GM19438 (cell line): ENCODE results near the gene CLPTM1L.
"Not testable (repeated sequence)": the region's sequence is repeated elsewhere in the genome, so short reads cannot be mapped to it uniquely, and the experiment has no call there.

Source experiments
- ATAC-seq: cut with Tn5 transposase; IDR thresholded peaks from one replicate; pipeline ENCODE4 v1.9.1; 2021; ENCODE audit warnings: low read depth; ENCODE audit not compliant: unreplicated experiment

The CLPTM1L gene

DNA sequence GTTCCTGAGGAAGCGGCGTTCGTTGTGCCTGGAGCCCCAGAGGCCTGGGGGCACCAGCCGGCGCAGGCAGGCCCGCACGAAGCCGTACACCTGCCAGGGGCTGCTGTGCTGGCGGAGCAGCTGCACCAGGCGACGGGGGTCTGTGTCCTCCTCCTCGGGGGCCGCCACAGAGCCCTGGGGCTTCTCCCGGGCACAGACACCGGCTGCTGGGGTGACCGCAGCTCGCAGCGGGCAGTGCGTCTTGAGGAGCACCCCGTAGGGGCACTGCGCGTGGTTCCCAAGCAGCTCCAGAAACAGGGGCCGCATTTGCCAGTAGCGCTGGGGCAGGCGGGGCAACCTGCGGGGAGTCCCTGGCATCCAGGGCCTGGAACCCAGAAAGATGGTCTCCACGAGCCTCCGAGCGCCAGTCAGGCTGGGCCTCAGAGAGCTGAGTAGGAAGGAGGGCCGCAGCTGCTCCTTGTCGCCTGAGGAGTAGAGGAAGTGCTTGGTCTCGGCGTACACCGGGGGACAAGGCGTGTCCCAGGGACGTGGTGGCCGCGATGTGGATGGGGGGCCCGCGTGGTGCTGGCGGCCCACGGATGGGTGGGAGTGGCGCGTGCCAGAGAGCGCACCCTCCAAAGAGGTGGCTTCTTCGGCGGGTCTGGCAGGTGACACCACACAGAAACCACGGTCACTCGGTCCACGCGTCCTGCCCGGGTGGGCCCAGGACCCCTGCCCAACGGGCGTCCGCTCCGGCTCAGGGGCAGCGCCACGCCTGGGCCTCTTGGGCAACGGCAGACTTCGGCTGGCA lies 51.3 kb downstream of the CLPTM1L start:
- ATAC-seq, result no peak

DNA sequence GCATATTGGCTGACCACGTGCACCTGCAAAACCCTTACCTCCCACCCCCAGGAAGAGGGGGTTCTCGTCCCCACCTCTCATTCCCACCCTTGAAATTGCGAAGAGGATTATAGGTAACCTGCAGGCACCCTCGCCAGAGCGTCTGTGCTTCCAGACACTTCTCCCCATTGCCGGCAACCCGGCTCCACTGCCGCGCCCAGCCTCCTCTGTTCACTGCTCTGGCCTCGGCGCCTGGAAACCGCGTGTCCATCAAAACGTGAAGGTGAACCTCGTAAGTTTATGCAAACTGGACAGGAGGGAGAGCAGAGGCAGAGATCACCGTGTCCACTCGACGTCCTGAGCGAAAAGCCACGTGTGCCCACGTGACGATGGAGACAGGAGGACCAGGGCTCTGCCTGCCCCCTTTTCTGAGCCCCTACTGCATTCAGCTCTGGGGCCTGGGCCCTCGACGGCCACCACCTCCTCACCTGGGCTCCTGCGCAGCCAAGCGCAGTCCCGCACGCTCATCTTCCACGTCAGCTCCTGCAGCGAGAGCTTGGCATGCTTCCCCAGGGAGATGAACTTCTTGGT lies 52.0 kb downstream of the CLPTM1L start:
- ATAC-seq, result no peak

DNA sequence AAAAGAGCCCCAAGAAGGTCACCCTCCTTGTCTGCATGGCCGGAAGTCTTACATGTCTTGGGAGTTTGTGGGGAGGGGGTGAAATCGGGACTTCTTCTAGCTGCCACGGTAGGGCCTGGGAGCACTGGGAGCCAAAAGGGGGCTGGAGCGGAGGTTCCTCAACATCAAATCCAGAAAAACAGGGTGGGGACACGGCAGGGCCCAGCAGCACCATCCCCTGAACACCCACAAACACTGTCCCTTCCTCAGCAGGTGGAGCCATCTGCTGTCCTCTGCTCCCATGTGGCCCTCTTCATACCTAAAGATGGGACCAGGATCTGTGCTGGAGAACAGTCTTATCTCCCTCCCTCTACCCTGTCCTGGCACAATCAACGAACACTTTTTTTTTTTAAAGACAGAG lies 52.8 kb downstream of the CLPTM1L start:
- no peak for ATAC-seq

DNA sequence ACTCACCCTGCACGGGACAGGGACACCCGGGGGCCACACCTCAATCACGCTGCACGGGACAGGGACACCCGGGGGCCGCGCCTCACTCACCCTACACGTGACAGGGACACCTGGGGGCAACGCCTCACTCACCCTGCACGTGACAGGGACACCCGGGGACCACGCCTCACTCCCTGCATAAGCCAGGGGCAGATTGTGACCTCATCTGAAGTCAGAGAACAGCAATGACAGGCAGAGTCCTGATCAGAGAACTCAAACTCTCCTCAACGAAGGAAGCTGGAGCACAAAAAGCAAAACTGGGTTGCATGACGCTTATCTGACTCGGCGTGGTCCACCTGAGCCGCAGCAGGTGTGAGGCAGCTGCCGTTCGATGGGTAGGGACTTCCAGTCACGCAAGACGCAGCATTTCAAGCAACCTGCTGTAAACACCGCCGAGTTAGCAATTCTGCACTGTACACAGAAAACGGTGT lies 53.3 kb downstream of the CLPTM1L start:
- ATAC-seq, result no peak

DNA sequence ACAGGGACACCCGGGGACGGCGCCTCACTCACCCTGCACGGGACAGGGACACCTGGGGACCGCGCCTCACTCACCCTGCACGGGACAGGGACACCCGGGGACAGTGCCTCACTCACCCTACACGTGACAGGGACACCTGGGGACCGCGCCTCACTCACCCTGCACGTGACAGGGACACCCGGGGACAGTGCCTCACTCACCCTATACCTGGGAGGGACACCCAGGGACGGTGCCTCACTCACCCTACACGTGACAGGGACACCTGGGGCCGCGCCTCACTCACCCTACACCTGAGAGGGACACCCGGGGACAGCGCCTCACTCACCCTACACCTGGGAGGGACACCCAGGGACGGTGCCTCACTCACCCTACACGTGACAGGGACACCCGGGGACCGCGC lies 53.9 kb downstream of the CLPTM1L start:
- not testable (repeated sequence) for ATAC-seq

DNA sequence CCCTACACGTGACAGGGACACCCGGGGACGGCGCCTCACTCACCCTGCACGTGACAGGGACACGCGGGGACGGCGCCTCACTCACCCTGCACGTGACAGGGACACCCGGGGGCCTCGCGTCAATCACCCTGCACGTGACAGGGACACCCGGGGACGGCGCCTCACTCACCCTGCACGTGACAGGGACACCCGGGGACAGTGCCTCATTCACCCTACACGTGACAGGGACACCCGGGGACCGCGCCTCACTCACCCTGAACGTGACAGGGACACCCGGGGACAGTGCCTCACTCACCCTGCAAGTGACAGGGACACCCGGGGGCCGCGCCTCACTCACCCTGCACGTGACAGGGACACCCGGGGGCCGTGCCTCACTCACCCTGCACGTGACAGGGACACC lies 55.3 kb downstream of the CLPTM1L start:
- ATAC-seq, result not testable (repeated sequence)

DNA sequence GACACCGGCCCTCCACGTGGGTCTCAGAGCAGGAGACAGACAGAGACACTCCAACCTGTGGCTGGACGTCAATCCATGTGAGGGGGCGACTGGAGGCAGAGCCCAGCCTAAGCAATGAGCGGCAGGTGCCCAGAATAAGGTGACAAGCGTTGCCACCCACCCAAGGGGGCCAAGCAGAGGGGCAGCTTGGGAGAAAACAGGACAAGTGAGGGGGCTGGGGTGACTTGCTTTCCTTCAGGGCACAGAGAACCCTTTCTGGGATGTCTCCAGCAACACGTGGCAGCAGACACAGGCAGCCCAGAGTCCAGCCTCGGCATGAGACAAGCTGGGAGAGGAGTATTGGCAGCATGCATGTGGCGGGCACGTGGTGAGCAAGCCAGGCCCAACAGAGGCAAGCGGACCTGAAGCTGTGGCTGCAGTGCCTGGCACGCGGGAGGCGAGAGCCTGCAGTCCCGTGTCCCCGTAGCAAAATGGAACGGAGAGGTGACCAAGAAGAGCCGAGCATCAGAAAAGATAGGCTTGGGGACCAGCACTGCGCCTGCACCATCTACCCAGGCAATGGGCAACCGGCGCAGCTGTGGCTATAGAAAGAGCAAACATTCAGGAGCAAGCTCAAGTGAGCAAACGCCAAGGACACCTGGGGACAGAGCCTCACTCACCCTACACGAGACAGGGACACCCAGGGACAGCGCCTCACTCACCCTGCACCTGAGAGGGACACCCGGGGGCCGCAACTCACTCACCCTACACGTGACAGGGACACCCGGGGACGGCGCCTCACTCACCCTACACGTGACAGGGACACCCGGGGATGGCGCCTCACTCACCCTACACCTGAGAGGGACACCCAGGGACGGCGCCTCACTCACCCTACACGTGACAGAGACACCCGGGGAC lies 56.2 kb downstream of the CLPTM1L start:
- no peak for ATAC-seq

DNA sequence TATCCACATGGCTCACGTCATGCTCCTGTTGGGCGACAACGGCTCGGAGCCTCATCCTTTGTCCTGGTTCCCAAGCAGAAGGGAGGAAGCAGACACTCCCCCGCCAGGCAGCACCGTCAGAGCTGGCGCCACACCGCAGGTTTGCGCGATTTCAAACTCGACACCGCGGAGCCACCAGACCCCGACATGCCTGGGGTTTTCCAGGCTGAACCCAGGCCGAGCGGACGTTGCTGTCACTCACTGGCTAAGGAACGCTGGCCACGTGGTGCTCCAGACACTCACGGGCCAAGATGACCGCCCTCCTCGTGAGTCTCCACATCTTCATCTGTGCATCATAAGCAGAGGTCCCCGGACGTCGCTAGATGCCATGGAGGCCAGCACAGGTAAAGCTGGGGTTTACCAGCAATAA lies 59.0 kb downstream of the CLPTM1L start:
- no peak for ATAC-seq

DNA sequence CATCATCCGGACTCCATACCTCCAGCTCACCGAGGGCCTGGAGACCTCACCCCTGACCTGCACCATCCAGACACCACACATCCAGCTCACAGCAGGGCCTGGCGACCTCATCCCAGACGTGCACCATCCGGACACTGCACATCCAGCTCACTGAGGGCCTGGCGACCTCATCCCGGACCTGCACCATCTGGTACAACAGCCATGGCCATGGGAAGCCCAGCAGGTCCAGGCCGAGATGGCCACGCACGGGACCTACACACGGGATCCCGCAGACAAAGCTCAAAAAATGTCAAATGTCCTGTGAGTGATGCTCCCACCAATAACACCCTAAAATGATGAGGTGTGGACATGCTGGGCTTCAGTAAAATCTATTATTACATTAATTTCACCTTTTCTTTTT lies 59.8 kb downstream of the CLPTM1L start:
- no peak for ATAC-seq

DNA sequence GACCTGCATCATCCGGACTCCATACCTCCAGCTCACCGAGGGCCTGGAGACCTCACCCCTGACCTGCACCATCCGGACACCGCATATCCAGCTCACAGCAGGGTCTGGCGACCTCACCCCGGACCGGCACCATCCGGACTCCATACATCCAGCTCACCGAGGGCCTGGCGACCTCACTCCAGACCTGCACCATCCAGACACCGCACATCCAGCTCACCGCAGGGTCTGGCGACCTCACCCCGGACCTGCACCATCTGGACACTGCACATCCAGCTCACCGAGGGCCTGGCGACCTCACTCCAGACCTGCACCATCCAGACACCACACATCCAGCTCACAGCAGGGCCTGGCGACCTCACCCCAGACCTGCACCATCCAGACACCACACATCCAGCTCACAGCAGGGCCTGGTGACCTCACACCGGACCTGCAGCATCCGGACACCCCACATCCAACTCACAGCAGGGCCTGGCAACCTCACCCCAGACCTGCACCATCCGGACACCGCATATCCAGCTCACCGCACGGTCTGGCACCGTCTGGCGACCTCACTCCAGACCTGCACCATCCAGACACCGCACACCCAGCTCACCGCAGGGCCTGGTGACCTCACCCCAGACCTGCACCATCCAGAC lies 60.4 kb downstream of the CLPTM1L start:
- not testable (repeated sequence) for ATAC-seq

DNA sequence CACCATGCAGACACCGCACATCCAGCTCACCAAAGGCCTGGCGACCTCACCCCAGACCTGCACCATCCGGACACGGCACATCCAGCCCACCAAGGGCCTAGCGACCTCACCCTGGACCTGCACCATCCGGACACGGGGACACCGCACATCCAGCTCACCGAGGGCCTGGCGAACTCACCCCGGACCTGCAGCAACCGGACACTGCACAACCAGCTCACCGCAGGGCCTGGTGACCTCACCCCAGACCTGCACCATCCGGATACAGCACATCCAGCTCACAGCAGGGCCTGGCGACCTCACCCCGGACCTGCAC lies 61.2 kb downstream of the CLPTM1L start:
- not testable (repeated sequence) for ATAC-seq

DNA sequence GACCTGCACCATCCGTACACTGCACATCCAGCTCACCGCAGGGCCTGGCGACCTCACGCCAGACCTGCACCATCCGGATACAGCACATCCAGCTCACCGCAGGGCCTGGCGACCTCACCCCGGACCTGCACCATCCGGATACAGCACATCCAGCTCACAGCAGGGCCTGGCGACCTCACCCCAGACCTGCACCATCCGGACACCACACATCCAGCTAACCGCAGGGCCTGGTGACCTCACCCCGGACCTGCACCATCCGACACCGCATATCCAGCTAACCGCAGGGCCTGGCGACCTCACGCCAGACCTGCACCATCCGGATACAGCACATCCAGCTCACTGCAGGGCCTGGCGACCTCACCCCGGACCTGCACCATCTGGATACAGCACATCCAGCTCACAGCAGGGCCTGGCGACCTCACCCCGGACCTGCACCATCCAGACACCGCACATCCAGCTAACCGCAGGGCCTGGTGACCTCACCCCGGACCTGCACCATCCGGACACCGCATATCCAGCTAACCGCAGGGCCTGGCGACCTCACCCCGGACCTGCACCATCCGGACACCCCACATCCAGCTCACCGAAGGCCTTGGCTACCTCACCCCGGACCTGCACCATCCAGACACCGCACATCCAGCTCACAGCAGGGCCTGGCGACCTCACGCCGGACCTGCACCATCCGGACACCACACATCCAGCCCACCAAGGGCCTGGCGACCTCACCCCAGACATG lies 61.7 kb downstream of the CLPTM1L start:
- not testable (repeated sequence) for ATAC-seq

DNA sequence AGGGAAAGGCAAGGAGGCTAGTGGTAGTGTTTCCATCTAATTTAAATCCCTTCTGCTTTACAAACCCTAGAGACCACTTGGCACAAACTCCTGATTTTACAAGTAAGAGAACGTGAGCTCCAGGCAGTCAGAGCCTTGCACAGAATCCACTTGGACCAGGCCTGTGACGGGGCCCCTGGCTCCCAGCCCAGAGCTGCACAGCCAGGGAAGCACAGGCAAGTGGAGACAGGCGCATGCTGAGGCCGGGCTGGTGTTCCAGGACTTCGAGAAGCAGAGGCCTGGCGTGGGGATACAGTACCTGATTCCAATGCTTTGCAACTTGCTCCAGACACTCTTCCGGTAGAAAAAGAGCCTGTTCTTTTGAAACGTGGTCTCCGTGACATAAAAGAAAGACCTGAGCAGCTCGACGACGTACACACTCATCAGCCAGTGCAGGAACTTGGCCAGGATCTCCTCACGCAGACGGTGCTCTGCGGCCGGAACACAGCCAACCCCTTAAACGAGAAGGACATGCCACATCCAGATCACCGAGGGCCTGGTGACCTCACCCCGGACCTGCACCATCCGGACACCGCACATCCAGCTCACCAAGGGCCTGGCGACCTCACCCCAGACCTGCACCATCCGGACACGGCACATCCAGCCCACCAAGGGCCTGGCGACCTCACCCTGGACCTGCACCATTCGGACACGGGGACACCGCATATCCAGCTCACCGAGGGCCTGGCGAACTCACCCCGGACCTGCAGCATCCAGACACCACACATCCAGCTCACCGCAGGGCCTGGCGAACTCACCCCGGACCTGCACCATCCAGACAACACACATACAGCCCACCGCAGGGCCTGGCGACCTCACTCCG lies 62.5 kb downstream of the CLPTM1L start:
- no peak for ATAC-seq

DNA sequence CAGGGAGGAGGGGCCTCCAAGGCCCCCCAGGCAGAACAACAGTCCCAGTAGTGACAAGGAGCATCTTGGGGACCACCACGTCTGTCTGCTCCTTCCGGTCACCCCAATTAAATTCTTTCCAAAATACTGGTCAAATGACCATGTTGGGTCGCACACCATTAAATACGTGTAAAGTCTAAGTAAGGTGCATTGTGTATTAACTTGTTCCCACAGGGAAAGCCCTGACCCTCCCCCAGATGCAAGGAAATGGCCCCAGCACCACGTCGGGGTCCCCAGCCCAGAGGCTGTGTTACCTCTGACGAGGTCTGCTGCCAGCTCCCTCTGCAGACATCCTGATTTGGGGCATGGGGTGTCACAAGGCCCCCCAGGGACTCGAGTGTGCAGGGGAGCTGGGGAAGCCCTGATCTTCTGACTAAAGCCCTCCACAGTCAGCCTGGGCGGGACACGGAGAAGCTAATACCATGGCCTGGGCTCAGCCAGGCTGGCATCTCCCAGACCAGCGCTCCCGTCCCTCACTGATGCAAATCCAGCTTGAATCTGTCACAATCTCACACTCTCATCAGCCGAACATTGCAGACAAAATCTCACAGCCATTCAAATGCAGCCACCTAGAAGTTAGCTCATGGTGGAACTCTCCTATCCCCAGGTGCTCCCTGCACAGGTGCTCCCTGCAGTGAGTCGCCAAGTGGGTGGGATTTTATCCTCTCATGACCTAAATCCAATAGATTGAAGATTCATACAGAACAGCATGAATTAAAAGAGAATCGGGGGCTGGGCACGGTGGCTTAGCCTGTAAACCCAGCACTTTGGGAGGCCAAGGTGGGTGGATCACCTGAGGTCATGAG lies 63.6 kb downstream of the CLPTM1L start:
- no peak for ATAC-seq

DNA sequence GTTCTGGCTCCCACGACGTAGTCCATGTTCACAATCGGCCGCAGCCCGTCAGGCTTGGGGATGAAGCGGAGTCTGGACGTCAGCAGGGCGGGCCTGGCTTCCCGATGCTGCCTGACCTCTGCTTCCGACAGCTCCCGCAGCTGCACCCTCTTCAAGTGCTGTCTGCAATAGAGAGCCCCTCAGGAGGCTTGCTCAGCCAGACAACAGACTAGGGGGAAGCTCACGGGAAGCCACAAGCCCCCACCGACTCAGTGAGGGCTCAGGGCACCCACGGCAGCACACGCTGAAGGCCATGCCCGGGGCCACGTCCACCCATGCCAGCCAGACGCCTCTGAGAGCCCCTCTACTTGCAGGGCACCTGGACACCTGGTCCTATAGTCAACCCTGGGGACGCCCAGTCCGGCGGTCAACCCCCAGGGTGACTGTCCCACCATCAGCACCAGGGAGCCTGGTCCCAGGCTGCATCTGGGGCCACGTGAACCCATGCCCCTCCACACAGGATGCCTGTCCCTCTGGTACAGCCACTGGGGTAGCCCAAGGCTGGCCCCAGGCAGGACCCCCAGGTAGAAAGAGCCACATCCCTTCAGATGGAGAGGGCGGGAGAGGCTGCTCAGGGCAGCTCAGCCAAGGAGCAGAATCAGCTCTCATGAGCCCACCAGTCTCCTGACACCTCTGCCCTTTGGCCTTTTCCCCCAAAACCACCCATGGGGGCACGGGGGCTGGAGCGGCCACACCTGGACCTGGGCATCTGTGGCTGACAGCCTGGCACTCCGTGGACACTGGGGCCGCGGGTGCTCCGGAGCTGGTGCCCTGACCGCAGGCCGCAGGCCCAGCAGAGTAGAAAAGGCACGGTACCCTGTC lies 64.5 kb downstream of the CLPTM1L start:
- no peak for ATAC-seq

DNA sequence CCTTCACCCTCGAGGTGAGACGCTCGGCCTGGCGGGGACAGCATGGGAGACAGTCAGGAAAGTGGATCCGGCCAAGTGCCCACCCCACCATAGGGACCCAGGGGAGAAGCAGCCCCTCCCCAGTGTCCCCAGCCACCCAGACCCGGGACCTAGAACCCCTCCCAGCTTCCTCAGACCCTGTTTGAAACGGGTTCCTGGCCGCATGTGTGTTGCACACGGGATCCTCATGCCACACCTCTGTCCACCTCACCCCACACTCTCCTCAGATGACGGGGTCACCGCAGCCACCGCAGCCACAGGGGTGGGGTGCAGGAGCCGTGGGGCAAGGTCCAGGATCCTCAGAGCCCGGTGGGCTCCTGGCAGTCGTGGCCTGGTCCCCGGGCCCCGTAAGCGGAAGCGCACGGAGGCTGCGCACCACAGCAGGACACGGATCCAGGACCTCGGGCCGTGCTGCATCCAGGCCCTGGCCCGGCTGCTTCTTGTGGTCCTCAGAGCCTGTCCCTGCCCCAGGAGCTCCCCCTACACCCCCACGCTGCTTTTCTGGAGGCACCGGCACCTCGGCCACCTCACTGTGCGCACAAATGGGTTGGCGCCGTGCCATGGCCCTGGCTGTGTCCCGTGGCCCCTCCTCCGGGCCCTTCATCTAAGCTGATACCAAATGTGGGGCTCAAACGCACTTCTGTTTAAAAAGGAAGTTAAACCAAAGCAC lies 65.3 kb downstream of the CLPTM1L start:
- ATAC-seq, result no peak
